ENCODE data around the gene MPL. TPM values are rescaled to one million over a fixed set of nuclear protein-coding genes. Genes with fewer than 3 reads are reported as not detected.
A peak's percentile ranks its signal among the peaks of the same experiment; 100 is the strongest.

MPL gene
- total and polyA plus RNA-seq, 5 donors from 2014 or later: 2.2 TPM; not detected in 4

GRCh38 chr1:43294761-43295160 lies 42.9 kb upstream of the MPL start:
- H3K27ac Mint-ChIP-seq: peak overlapping the region in 2 of 3 donors; percentile 62 to 84
- Histone ChIP-seq H3K4me1 (ENCODE audit: control insufficient read depth, insufficient read depth, low read length, poor library complexity, severe bottlenecking) (peaks cover 12% of the 10 kb centered on the region), H3K27me3 (ENCODE audit: control insufficient read depth, insufficient read depth, low read length) (no peaks in the 10 kb centered on the region), H3K4me3 (ENCODE audit: low read depth, low read length) (no peak overlapping the region), H3K27ac (ENCODE audit: insufficient read depth, low read length, poor library complexity, severe bottlenecking) (no peak overlapping the region), H3K9me3 (ENCODE audit: control insufficient read depth in 2 of 2, low read length in 2 of 2) (no peaks in the 10 kb centered on the region), H3K36me3 (ENCODE audit: control insufficient read depth, insufficient read depth, low read length) (no peaks in the 10 kb centered on the region)
- ATAC-seq (ENCODE audit: low read depth in 2 of 2) (no peak), DNase-seq (peak in 1 of 3 donors; percentile 33)
- H3K9me3 Mint-ChIP-seq: no peaks in the 10 kb centered on the region
- H3K27me3 Mint-ChIP-seq: no peaks in the 10 kb centered on the region
- H3K4me1 Mint-ChIP-seq: peaks cover 4 to 20% (median 8%) of the 10 kb centered on the region in 4 donors
- no peak overlapping the region for H3K4me3 Mint-ChIP-seq
- H3K36me3 Mint-ChIP-seq: no peaks in the 10 kb centered on the region

DNA sequence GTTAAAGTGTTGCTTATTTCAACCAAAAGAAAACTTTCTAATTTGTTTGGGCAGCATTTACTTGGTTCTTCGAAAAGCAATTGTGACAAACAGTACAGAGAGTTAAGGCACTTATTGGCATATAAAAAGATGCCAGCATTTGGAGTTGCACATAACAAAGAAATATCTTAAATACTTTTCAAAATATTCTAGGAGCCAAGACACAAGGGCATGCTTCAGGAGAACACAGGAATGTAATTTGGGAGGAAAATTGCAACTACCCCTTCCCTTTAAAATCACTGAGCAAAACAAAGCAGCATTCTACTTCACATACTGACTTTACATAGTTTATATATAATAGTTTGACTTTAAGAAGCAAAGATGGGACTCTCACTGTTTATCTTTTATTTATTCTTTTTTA lies 41.4 kb upstream of the MPL start:
- H3K4me3 ChIP-seq (ENCODE audit: low read depth, low read length): no peak overlapping the region
- H3K4me1 Mint-ChIP-seq: peaks cover 4 to 20% (median 8%) of the 10 kb centered on the region in 4 donors
- H3K36me3 ChIP-seq (ENCODE audit: control insufficient read depth, insufficient read depth, low read length): no peaks in the 10 kb centered on the region
- ATAC-seq (ENCODE audit: low read depth in 2 of 2) (no peak), DNase-seq (no peak)
- no peak overlapping the region for H3K27ac ChIP-seq (ENCODE audit: insufficient read depth, low read length, poor library complexity, severe bottlenecking)
- no peak overlapping the region for H3K4me3 Mint-ChIP-seq
- H3K9me3 ChIP-seq (ENCODE audit: control insufficient read depth in 2 of 2, low read length in 2 of 2): no peaks in the 10 kb centered on the region
- peaks cover 4% of the 10 kb centered on the region for H3K27me3 Mint-ChIP-seq
- peaks cover 12% of the 10 kb centered on the region for H3K4me1 ChIP-seq (ENCODE audit: control insufficient read depth, insufficient read depth, low read length, poor library complexity, severe bottlenecking)
- no peaks in the 10 kb centered on the region for H3K27me3 ChIP-seq (ENCODE audit: control insufficient read depth, insufficient read depth, low read length)
- H3K27ac Mint-ChIP-seq: peak overlapping the region; percentile 9 to 90 (median 85)
- H3K36me3 Mint-ChIP-seq: no peaks in the 10 kb centered on the region
- peaks cover 0 to 2% (median 0%) of the 10 kb centered on the region in 7 donors for H3K9me3 Mint-ChIP-seq

DNA sequence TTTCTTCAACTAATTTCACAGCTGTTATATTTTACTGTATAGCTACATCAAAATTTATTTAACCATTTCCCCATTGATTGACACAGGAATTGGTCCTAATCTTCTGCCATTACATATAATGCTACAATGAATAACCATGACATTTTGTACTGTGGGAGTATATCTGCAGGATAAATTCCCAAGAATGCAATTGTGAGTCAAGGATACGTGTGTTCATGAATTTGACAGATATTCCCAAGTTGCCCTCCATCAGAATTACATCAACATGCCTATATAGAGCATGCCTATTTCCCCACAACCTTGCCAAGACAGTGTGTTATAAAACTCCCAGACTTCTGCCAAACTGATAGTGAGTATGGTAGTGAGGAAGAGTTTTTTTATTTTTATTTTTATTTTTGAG lies 39.6 kb upstream of the MPL start:
- H3K27ac ChIP-seq (ENCODE audit: insufficient read depth, low read length, poor library complexity, severe bottlenecking): no peak overlapping the region
- Mint-ChIP-seq H3K27ac (no peak overlapping the region), H3K4me1 (peaks cover 4 to 20% (median 8%) of the 10 kb centered on the region in 4 donors), H3K4me3 (no peak overlapping the region), H3K9me3 (peaks cover 0 to 2% (median 0%) of the 10 kb centered on the region in 7 donors), H3K27me3 (peaks cover 4% of the 10 kb centered on the region), H3K36me3 (no peaks in the 10 kb centered on the region)
- ATAC-seq (ENCODE audit: low read depth in 2 of 2) (no peak), DNase-seq (no peak)
- no peaks in the 10 kb centered on the region for H3K9me3 ChIP-seq (ENCODE audit: control insufficient read depth in 2 of 2, low read length in 2 of 2)
- H3K27me3 ChIP-seq (ENCODE audit: control insufficient read depth, insufficient read depth, low read length): no peaks in the 10 kb centered on the region
- H3K4me1 ChIP-seq (ENCODE audit: control insufficient read depth, insufficient read depth, low read length, poor library complexity, severe bottlenecking): peaks cover 12% of the 10 kb centered on the region
- H3K4me3 ChIP-seq (ENCODE audit: low read depth, low read length): no peak overlapping the region
- no peaks in the 10 kb centered on the region for H3K36me3 ChIP-seq (ENCODE audit: control insufficient read depth, insufficient read depth, low read length)

GRCh38 chr1:43299101-43299500 lies 38.5 kb upstream of the MPL start:
- peaks cover 12% of the 10 kb centered on the region for H3K4me1 ChIP-seq (ENCODE audit: control insufficient read depth, insufficient read depth, low read length, poor library complexity, severe bottlenecking)
- Mint-ChIP-seq H3K4me1 (peaks cover 4 to 20% (median 8%) of the 10 kb centered on the region in 4 donors), H3K36me3 (no peaks in the 10 kb centered on the region), H3K27me3 (peaks cover 5% of the 10 kb centered on the region), H3K4me3 (no peak overlapping the region), H3K9me3 (peaks cover 0 to 2% (median 0%) of the 10 kb centered on the region in 7 donors), H3K27ac (peak overlapping the region in 1 of 3 donors; percentile 10)
- no peaks in the 10 kb centered on the region for H3K36me3 ChIP-seq (ENCODE audit: control insufficient read depth, insufficient read depth, low read length)
- no peak overlapping the region for H3K4me3 ChIP-seq (ENCODE audit: low read depth, low read length)
- H3K27ac ChIP-seq (ENCODE audit: insufficient read depth, low read length, poor library complexity, severe bottlenecking): no peak overlapping the region
- ATAC-seq (ENCODE audit: low read depth in 2 of 2) (no peak), DNase-seq (no peak)
- H3K9me3 ChIP-seq (ENCODE audit: control insufficient read depth in 2 of 2, low read length in 2 of 2): no peaks in the 10 kb centered on the region
- H3K27me3 ChIP-seq (ENCODE audit: control insufficient read depth, insufficient read depth, low read length): no peaks in the 10 kb centered on the region

DNA sequence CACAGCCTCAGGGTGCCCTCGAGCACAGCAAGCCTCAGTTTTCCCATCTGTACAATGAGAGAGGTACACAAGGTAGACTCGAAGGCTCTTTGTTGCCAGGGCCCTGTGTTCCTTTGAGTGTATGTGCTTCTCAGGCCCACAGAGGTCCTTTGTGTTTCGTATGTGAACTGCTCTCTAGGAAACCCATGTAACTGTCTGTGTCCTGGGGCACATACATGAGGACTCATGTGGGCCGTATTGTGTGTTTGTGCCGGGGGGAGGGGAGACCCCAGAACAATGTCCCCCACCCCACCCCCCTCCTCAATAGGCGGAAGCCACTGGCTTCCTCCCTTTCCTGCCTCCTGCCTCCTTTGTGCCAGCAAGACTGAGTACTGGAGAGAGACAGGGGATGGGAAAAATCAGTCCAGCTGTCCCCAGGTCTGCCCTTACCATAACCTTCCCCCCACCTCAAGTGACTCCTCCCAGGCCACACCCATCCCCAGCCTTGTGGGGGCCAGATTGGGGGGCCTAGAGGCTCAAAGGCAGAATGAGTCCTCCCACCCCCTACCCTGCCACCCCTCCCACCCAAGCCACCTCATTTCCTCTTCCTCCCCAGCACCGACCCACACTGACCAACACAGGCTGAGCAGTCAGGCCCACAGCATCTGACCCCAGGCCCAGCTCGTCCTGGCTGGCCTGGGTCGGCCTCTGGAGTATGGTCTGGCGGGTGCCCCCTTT lies 37.1 kb upstream of the MPL start, which contains the start of gene TIE1:
Gene TIE1, plus strand, starts transcription at position 605 of the 717 bp plus-strand sequence. Its CDS starts 90 bp downstream, at position 695.
- no peak within 1 kb of the TSS for H3K27ac Mint-ChIP-seq
- peaks cover 8% of the 10 kb centered on the region for H3K27me3 Mint-ChIP-seq
- Histone ChIP-seq H3K4me3 (ENCODE audit: low read depth, low read length) (no peak within 1 kb of the TSS), H3K36me3 (ENCODE audit: control insufficient read depth, insufficient read depth, low read length) (no peaks in the 10 kb centered on the region), H3K4me1 (ENCODE audit: control insufficient read depth, insufficient read depth, low read length, poor library complexity, severe bottlenecking) (peaks cover 8% of the 10 kb centered on the region), H3K27ac (ENCODE audit: insufficient read depth, low read length, poor library complexity, severe bottlenecking) (no peak within 1 kb of the TSS), H3K27me3 (ENCODE audit: control insufficient read depth, insufficient read depth, low read length) (no peaks in the 10 kb centered on the region), H3K9me3 (ENCODE audit: control insufficient read depth in 2 of 2, low read length in 2 of 2) (no peaks in the 10 kb centered on the region)
- ATAC-seq (ENCODE audit: low read depth in 2 of 2): no peak
- peaks cover 4 to 10% (median 8%) of the 10 kb centered on the region in 4 donors for H3K4me1 Mint-ChIP-seq
- no peak for DNase-seq
- peaks cover 0 to 2% (median 0%) of the 10 kb centered on the region in 7 donors for H3K9me3 Mint-ChIP-seq
- H3K4me3 Mint-ChIP-seq: no peak within 1 kb of the TSS
- H3K36me3 Mint-ChIP-seq: no peaks in the 10 kb centered on the region

DNA sequence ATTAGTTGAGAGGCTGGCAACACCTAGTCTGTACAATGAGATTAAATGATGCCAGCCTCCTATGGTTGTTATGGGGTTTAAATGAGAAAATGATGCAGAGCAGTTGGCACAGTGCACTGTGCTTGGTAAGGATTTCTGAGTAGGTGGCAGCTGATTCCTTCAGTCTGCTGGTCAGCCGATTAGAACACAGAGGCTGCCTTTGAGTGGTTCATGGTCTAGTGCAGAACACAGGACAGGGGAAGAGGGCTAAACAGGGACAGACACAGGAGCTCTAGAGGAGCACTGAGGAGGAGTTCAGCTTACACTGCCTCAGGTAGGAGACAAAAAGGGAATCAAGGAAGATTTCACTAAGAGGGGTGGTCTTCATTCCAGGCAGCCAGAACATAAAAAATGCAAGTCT lies 35.4 kb upstream of the MPL start:
- DNase-seq (no peak), ATAC-seq (ENCODE audit: low read depth in 2 of 2) (no peak)
- Mint-ChIP-seq H3K36me3 (no peaks in the 10 kb centered on the region), H3K9me3 (peaks cover 0 to 4% (median 0%) of the 10 kb centered on the region in 7 donors), H3K4me1 (peaks cover 0 to 4% (median 0%) of the 10 kb centered on the region in 4 donors), H3K27ac (no peak overlapping the region), H3K4me3 (no peak overlapping the region), H3K27me3 (peaks cover 8% of the 10 kb centered on the region)
- H3K9me3 ChIP-seq (ENCODE audit: control insufficient read depth in 2 of 2, low read length in 2 of 2): no peaks in the 10 kb centered on the region
- H3K36me3 ChIP-seq (ENCODE audit: control insufficient read depth, insufficient read depth, low read length): no peaks in the 10 kb centered on the region
- H3K4me1 ChIP-seq (ENCODE audit: control insufficient read depth, insufficient read depth, low read length, poor library complexity, severe bottlenecking): no peaks in the 10 kb centered on the region
- H3K27me3 ChIP-seq (ENCODE audit: control insufficient read depth, insufficient read depth, low read length): no peaks in the 10 kb centered on the region
- no peak overlapping the region for H3K4me3 ChIP-seq (ENCODE audit: low read depth, low read length)
- H3K27ac ChIP-seq (ENCODE audit: insufficient read depth, low read length, poor library complexity, severe bottlenecking): no peak overlapping the region

GRCh38 chr1:43302721-43303470 lies 34.7 kb upstream of the MPL start:
- Histone ChIP-seq H3K9me3 (ENCODE audit: control insufficient read depth in 2 of 2, low read length in 2 of 2) (no peaks in the 10 kb centered on the region), H3K36me3 (ENCODE audit: control insufficient read depth, insufficient read depth, low read length) (no peaks in the 10 kb centered on the region), H3K27ac (ENCODE audit: insufficient read depth, low read length, poor library complexity, severe bottlenecking) (no peak overlapping the region), H3K27me3 (ENCODE audit: control insufficient read depth, insufficient read depth, low read length) (no peaks in the 10 kb centered on the region), H3K4me3 (ENCODE audit: low read depth, low read length) (no peak overlapping the region), H3K4me1 (ENCODE audit: control insufficient read depth, insufficient read depth, low read length, poor library complexity, severe bottlenecking) (no peaks in the 10 kb centered on the region)
- H3K9me3 Mint-ChIP-seq: peaks cover 0 to 4% (median 0%) of the 10 kb centered on the region in 7 donors
- peak overlapping the region in 1 of 3 donors; percentile 76 for H3K27ac Mint-ChIP-seq
- H3K4me3 Mint-ChIP-seq: no peak overlapping the region
- peaks cover 8% of the 10 kb centered on the region for H3K27me3 Mint-ChIP-seq
- no peak for ATAC-seq (ENCODE audit: low read depth in 2 of 2)
- no peak for DNase-seq
- H3K4me1 Mint-ChIP-seq: peaks cover 0 to 4% (median 0%) of the 10 kb centered on the region in 4 donors
- no peaks in the 10 kb centered on the region for H3K36me3 Mint-ChIP-seq

All from CD4-positive, CD25-positive, alpha-beta regulatory T cell (primary cell).